NCI-H2107 (cell line): ENCODE measurements around the gene HERC5.
"Not testable (repeated sequence)": the region's sequence is repeated elsewhere in the genome, so short reads cannot be mapped to it uniquely, and the experiment has no call there.

ENCODE experiments used
- DNase-seq: peaks from one replicate; lab custom pipeline; 2025; lab: John Stamatoyannopoulos, UW

Gene HERC5

GRCh38 chr4:88522702-88523324 is 65.9 kb downstream of the HERC5 start:
- no peak for DNase-seq

DNA sequence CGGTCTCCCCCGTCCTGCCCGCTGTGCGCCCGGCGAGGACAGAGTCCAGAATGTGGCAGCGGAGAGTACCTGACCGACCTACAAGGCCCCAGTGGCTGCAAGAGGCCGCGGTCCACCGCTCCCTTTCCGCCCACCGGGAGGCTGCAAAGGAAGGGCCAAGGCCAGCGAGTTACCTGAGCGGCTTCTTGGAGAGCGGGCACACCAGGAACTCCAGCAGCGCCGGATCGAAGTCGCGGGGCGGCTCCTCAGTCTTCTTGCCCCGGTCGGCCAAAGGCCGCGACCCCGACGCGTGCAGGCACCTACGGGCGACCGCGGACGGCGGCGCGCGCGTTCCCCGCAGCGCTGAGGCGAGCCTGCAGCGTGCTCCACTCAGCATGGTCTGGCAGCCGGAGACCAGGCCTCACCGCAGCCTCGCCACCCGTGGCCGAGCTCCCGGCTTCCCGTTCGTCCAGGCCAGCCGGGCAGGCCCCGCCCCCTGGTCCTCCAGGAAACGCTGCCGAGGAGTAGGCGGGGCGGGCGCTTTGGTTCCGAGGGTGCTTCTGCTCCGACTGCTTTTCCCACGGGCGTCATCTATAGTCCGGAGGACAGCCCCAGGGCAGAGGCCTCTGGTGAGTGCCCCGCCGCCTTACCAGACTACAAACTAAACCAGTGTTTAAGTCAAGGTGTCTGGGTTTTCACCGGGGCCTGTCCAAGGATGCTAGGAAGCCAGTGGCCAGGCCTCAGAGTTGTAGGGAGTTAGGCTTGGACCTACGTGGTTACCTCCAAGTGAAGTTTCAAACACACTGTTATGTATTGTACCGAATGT is 66.6 kb downstream of the HERC5 start, which contains the start of gene PYURF:
Gene PYURF, minus strand, starts transcription at position 452 of the 805 bp plus-strand sequence. Its CDS starts 76 bp downstream, at position 376.
- DNase-seq: peak; percentile 61

DNA sequence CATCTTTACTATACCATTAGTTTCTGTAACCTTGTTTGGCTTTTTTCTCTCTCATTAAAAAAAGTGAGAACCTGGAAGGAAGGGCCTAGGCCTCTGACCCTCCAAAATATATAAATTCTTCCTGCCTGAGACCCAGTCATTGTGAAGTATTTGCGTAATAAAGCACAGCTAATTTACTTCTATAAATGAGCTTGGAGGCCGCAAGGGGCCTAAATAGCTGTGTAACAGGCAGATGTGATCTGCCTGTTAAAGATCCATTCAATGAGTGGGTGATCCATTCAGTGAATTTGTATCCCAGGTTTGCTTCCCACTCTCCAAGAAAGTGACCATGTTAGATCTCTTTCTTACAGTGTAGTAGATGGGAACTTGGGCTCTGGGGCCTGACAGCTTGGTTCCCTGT is 67.3 kb downstream of the HERC5 start:
- DNase-seq: no peak

GRCh38 chr4:88526221-88526815 is 69.4 kb downstream of the HERC5 start:
- DNase-seq: no peak

- DNase-seq: no peak
These were observed 70.9 kb downstream of the HERC5 start for GRCh38 chr4:88527787-88528186.

- no peak for DNase-seq
These were observed 71.9 kb downstream of the HERC5 start for GRCh38 chr4:88528861-88529260.

DNA sequence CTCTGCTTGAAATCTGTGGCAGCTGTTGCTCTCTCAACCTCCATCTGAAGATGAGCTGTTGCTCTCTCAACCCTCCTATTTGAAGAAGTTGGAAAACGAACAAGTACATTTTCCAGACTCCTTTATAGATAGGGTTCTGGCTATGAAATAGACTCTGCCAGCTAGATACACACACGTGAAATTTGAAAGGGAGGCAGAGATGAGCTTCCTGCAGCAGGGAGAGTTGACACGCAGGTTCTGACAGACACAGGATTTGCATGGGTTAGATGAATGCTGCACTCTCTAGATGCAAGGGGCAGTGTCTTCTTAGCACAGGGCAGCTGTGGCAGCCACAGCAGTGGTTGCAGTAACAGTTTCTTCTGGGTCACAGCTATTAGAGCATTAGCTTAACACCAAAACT is 74.6 kb downstream of the HERC5 start:
- DNase-seq: no peak

- no peak for DNase-seq
These were observed 76.3 kb downstream of the HERC5 start for GRCh38 chr4:88533088-88533790.

GRCh38 chr4:88533937-88534750 is 77.2 kb downstream of the HERC5 start:
- no peak for DNase-seq

GRCh38 chr4:88535090-88535755 is 78.3 kb downstream of the HERC5 start:
- DNase-seq: no peak

DNA sequence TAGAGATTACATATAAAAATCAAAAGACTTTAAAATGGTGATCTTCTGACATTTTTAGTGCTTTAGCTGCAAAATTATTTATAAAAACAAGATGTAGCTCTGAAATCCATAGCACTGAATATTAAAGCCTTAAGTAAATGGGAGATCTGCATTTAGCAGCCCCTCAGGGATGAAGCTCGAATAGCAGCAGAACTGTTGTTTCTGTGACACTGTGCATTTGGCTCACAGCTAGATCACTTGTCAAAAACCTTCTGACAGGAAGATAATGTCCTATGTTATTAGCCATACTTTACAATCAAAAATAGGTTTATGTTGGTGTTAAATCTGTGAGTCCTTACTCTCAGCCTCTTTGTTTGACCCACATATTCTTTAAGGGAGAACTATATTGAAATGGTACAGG is 80.8 kb downstream of the HERC5 start:
- DNase-seq: no peak

GRCh38 chr4:88539322-88540068 is 82.6 kb downstream of the HERC5 start:
- DNase-seq: not testable (repeated sequence)

GRCh38 chr4:88549815-88550214 is 92.9 kb downstream of the HERC5 start:
- no peak for DNase-seq
